ENCODE results near the gene MTUS2.

The MTUS2 gene

GRCh38 chr13:29452773-29453616 is 632.9 kb downstream of the MTUS2 start:
- H3K27ac ChIP-seq (ENCODE audit: low read depth, low read length) = no peak overlapping the region
- H3K4me3 ChIP-seq (ENCODE audit: low read length) = no peak overlapping the region
- H3K36me3 ChIP-seq (ENCODE audit: control insufficient read depth, insufficient read depth, low read length) = no peaks in the 10 kb centered on the region
- peaks cover 7% of the 10 kb centered on the region for H3K4me1 ChIP-seq (ENCODE audit: control insufficient read depth, insufficient read depth, low read length)
- no peak overlapping the region for H3K9ac ChIP-seq (ENCODE audit: low read length)
- H3K27me3 ChIP-seq (ENCODE audit: control insufficient read depth, insufficient read depth, low read length) = peaks cover 2% of the 10 kb centered on the region

GRCh38 chr13:29453617-29454011 is 633.5 kb downstream of the MTUS2 start:
- Histone ChIP-seq H3K36me3 (ENCODE audit: control insufficient read depth, insufficient read depth, low read length) (no peaks in the 10 kb centered on the region), H3K27me3 (ENCODE audit: control insufficient read depth, insufficient read depth, low read length) (peaks cover 2% of the 10 kb centered on the region), H3K9ac (ENCODE audit: low read length) (no peak overlapping the region), H3K4me1 (ENCODE audit: control insufficient read depth, insufficient read depth, low read length) (peaks cover 7% of the 10 kb centered on the region), H3K27ac (ENCODE audit: low read depth, low read length) (no peak overlapping the region), H3K4me3 (ENCODE audit: low read length) (no peak overlapping the region)

GRCh38 chr13:29454931-29455481 is 634.9 kb downstream of the MTUS2 start:
- no peak overlapping the region for H3K27ac ChIP-seq (ENCODE audit: low read depth, low read length)
- H3K27me3 ChIP-seq (ENCODE audit: control insufficient read depth, insufficient read depth, low read length) = peaks cover 2% of the 10 kb centered on the region
- no peak overlapping the region for H3K4me3 ChIP-seq (ENCODE audit: low read length)
- no peak overlapping the region for H3K9ac ChIP-seq (ENCODE audit: low read length)
- no peaks in the 10 kb centered on the region for H3K36me3 ChIP-seq (ENCODE audit: control insufficient read depth, insufficient read depth, low read length)
- H3K4me1 ChIP-seq (ENCODE audit: control insufficient read depth, insufficient read depth, low read length) = peaks cover 7% of the 10 kb centered on the region

GRCh38 chr13:29456419-29456818 is 636.3 kb downstream of the MTUS2 start:
- Histone ChIP-seq H3K4me1 (ENCODE audit: control insufficient read depth, insufficient read depth, low read length) (peaks cover 7% of the 10 kb centered on the region), H3K27me3 (ENCODE audit: control insufficient read depth, insufficient read depth, low read length) (peaks cover 2% of the 10 kb centered on the region), H3K27ac (ENCODE audit: low read depth, low read length) (no peak overlapping the region), H3K9ac (ENCODE audit: low read length) (no peak overlapping the region), H3K36me3 (ENCODE audit: control insufficient read depth, insufficient read depth, low read length) (no peaks in the 10 kb centered on the region), H3K4me3 (ENCODE audit: low read length) (no peak overlapping the region)

GRCh38 chr13:29457299-29457698 is 637.2 kb downstream of the MTUS2 start:
- H3K4me3 ChIP-seq (ENCODE audit: low read length) = no peak overlapping the region
- peaks cover 7% of the 10 kb centered on the region for H3K4me1 ChIP-seq (ENCODE audit: control insufficient read depth, insufficient read depth, low read length)
- no peak overlapping the region for H3K27ac ChIP-seq (ENCODE audit: low read depth, low read length)
- H3K27me3 ChIP-seq (ENCODE audit: control insufficient read depth, insufficient read depth, low read length) = peaks cover 2% of the 10 kb centered on the region
- no peaks in the 10 kb centered on the region for H3K36me3 ChIP-seq (ENCODE audit: control insufficient read depth, insufficient read depth, low read length)
- no peak overlapping the region for H3K9ac ChIP-seq (ENCODE audit: low read length)

- Histone ChIP-seq H3K27ac (ENCODE audit: low read depth, low read length) (no peak overlapping the region), H3K9ac (ENCODE audit: low read length) (no peak overlapping the region), H3K36me3 (ENCODE audit: control insufficient read depth, insufficient read depth, low read length) (no peaks in the 10 kb centered on the region), H3K4me3 (ENCODE audit: low read length) (no peak overlapping the region), H3K4me1 (ENCODE audit: control insufficient read depth, insufficient read depth, low read length) (peaks cover 1% of the 10 kb centered on the region), H3K27me3 (ENCODE audit: control insufficient read depth, insufficient read depth, low read length) (peaks cover 2% of the 10 kb centered on the region)
Measured at GRCh38 chr13:29458419-29458818, 638.3 kb downstream of the MTUS2 start.

GRCh38 chr13:29459813-29460355 is 639.7 kb downstream of the MTUS2 start:
- H3K27ac ChIP-seq (ENCODE audit: low read depth, low read length) = no peak overlapping the region
- no peaks in the 10 kb centered on the region for H3K36me3 ChIP-seq (ENCODE audit: control insufficient read depth, insufficient read depth, low read length)
- H3K4me3 ChIP-seq (ENCODE audit: low read length) = no peak overlapping the region
- H3K9ac ChIP-seq (ENCODE audit: low read length) = no peak overlapping the region
- H3K4me1 ChIP-seq (ENCODE audit: control insufficient read depth, insufficient read depth, low read length) = no peaks in the 10 kb centered on the region
- H3K27me3 ChIP-seq (ENCODE audit: control insufficient read depth, insufficient read depth, low read length) = peaks cover 2% of the 10 kb centered on the region

GRCh38 chr13:29464105-29464679 is 644.1 kb downstream of the MTUS2 start:
- Histone ChIP-seq H3K27ac (ENCODE audit: low read depth, low read length) (no peak overlapping the region), H3K4me3 (ENCODE audit: low read length) (no peak overlapping the region), H3K36me3 (ENCODE audit: control insufficient read depth, insufficient read depth, low read length) (no peaks in the 10 kb centered on the region), H3K4me1 (ENCODE audit: control insufficient read depth, insufficient read depth, low read length) (peaks cover 9% of the 10 kb centered on the region), H3K27me3 (ENCODE audit: control insufficient read depth, insufficient read depth, low read length) (peaks cover 3% of the 10 kb centered on the region), H3K9ac (ENCODE audit: low read length) (no peak overlapping the region)

GRCh38 chr13:29465741-29466293 is 645.7 kb downstream of the MTUS2 start:
- Histone ChIP-seq H3K36me3 (ENCODE audit: control insufficient read depth, insufficient read depth, low read length) (no peaks in the 10 kb centered on the region), H3K9ac (ENCODE audit: low read length) (no peak overlapping the region), H3K27me3 (ENCODE audit: control insufficient read depth, insufficient read depth, low read length) (peaks cover 3% of the 10 kb centered on the region), H3K4me3 (ENCODE audit: low read length) (no peak overlapping the region), H3K4me1 (ENCODE audit: control insufficient read depth, insufficient read depth, low read length) (peaks cover 9% of the 10 kb centered on the region), H3K27ac (ENCODE audit: low read depth, low read length) (no peak overlapping the region)

GRCh38 chr13:29471551-29471950 is 651.4 kb downstream of the MTUS2 start:
- Histone ChIP-seq H3K36me3 (ENCODE audit: control insufficient read depth, insufficient read depth, low read length) (no peaks in the 10 kb centered on the region), H3K9ac (ENCODE audit: low read length) (no peak overlapping the region), H3K4me3 (ENCODE audit: low read length) (no peak overlapping the region), H3K4me1 (ENCODE audit: control insufficient read depth, insufficient read depth, low read length) (no peaks in the 10 kb centered on the region), H3K27me3 (ENCODE audit: control insufficient read depth, insufficient read depth, low read length) (no peaks in the 10 kb centered on the region), H3K27ac (ENCODE audit: low read depth, low read length) (no peak overlapping the region)

GRCh38 chr13:29472332-29472961 is 652.3 kb downstream of the MTUS2 start:
- H3K4me3 ChIP-seq (ENCODE audit: low read length) = no peak overlapping the region
- no peak overlapping the region for H3K9ac ChIP-seq (ENCODE audit: low read length)
- no peaks in the 10 kb centered on the region for H3K36me3 ChIP-seq (ENCODE audit: control insufficient read depth, insufficient read depth, low read length)
- H3K27ac ChIP-seq (ENCODE audit: low read depth, low read length) = no peak overlapping the region
- no peaks in the 10 kb centered on the region for H3K27me3 ChIP-seq (ENCODE audit: control insufficient read depth, insufficient read depth, low read length)
- no peaks in the 10 kb centered on the region for H3K4me1 ChIP-seq (ENCODE audit: control insufficient read depth, insufficient read depth, low read length)

GRCh38 chr13:29473166-29473565 is 653.0 kb downstream of the MTUS2 start:
- Histone ChIP-seq H3K9ac (ENCODE audit: low read length) (no peak overlapping the region), H3K36me3 (ENCODE audit: control insufficient read depth, insufficient read depth, low read length) (no peaks in the 10 kb centered on the region), H3K27ac (ENCODE audit: low read depth, low read length) (no peak overlapping the region), H3K27me3 (ENCODE audit: control insufficient read depth, insufficient read depth, low read length) (no peaks in the 10 kb centered on the region), H3K4me3 (ENCODE audit: low read length) (no peak overlapping the region), H3K4me1 (ENCODE audit: control insufficient read depth, insufficient read depth, low read length) (no peaks in the 10 kb centered on the region)
